C4-2B (cell line): ENCODE measurements around the gene IPO5.

ENCODE experiments used
- H3K27ac ChIP-seq: fragments of 450-650 bp; 2 replicates; pipeline ENCODE4 v1.5.1; 2017
- ZFX ChIP-seq: fragments of 450-650 bp; IDR thresholded peaks from 2 replicates; pipeline ENCODE4 v1.6.1; 2017
- TF ChIP-seq, protein P1 (sequence below): fragments of 450-650 bp; conservative IDR thresholded peaks from 2 replicates; pipeline ENCODE4 v1.5.1; 2017; ENCODE audit warnings: mild to moderate bottlenecking

Gene IPO5

DNA sequence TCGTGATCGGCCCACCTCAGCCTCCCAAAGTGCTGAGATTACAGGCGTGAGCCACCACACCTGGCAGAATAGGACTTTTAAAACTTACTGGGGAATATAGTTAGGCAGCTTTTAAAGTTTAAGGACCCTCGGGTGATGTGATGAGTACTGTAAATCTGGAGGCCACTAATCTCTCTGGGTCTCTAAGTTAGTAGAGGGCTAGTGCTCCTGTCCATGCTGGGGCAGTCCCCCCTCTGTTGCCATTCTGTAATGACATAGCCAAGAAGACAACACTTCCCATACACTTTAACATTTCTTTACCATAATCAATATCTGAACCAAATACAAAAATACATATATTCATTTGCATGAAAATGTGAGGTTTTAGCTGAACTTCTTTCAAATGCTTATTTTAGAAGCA is 65.7 kb downstream of the IPO5 start:
- H3K27ac ChIP-seq, result no peak overlapping the region
- TF ChIP-seq, protein P1, sequence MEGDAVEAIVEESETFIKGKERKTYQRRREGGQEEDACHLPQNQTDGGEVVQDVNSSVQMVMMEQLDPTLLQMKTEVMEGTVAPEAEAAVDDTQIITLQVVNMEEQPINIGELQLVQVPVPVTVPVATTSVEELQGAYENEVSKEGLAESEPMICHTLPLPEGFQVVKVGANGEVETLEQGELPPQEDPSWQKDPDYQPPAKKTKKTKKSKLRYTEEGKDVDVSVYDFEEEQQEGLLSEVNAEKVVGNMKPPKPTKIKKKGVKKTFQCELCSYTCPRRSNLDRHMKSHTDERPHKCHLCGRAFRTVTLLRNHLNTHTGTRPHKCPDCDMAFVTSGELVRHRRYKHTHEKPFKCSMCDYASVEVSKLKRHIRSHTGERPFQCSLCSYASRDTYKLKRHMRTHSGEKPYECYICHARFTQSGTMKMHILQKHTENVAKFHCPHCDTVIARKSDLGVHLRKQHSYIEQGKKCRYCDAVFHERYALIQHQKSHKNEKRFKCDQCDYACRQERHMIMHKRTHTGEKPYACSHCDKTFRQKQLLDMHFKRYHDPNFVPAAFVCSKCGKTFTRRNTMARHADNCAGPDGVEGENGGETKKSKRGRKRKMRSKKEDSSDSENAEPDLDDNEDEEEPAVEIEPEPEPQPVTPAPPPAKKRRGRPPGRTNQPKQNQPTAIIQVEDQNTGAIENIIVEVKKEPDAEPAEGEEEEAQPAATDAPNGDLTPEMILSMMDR, result no peak
- no peak for TF ChIP-seq ZFX

DNA sequence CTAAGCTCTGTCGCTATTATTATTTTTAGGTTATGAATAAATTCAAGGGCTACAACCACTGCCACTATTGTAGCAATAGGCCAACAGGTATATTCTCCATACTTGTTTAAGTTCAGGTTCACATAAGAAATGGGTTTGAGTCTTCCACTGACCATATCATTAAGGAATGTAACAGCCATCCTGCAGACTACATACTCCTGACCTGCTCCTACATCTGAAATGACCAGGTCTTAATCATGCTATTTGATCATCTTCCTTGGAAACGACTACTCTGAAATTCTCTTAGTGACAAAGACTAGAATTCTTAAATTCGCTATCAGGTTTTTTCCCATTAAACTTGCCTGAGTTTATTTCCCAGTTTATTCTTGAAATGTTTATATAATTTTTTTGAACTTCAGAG is 66.8 kb downstream of the IPO5 start:
- H3K27ac ChIP-seq, result no peak overlapping the region
- no peak for TF ChIP-seq ZFX
- TF ChIP-seq, protein P1, result no peak

DNA sequence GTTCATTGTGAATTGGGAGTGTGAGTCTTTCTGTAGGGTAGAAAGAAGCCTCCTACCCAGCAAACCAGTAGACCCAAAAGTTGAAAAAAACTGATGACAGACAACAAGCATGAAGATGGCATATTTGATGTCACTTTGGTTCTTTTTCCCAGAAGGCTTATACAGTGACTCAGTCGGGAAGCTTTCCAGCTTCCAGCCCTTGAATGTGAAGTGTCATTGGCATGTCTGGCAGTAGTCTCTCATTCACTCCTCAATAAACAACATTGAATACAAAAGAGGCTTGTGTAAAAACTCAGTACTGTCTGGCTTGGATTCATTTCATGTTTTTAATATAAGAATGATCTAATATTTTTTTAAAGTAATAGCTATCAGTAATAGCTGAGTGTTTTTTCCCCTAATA is 68.7 kb downstream of the IPO5 start:
- TF ChIP-seq ZFX, result no peak
- TF ChIP-seq, protein P1, result no peak
- H3K27ac ChIP-seq, result no peak overlapping the region

DNA sequence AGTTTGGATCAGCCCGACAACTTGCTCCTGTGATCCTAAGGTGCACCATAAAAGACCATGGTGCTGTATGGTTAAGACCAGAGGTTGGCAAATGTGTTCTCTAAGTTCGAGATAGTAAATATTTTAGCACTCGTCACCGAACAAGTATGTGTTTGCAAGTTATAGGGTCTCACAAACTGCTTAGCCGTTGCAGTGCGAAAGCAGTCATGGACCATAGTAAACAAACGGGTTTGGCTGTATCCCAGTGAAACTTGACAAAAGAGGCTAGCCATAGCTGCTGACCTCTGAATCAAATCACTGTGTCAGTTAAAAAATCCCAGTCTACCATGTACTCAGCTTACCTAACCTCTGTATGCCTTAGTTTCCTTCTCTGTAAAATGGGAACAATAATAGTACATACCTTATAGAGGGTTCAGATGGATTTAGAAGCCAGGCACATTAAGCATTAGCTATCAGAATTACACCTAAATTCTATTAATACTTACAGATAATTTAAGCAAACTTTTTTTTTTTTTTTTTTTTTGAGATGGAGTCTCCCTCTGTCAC is 72.1 kb downstream of the IPO5 start:
- H3K27ac ChIP-seq, result no peak overlapping the region
- TF ChIP-seq ZFX, result no peak
- TF ChIP-seq, protein P1, result no peak

DNA sequence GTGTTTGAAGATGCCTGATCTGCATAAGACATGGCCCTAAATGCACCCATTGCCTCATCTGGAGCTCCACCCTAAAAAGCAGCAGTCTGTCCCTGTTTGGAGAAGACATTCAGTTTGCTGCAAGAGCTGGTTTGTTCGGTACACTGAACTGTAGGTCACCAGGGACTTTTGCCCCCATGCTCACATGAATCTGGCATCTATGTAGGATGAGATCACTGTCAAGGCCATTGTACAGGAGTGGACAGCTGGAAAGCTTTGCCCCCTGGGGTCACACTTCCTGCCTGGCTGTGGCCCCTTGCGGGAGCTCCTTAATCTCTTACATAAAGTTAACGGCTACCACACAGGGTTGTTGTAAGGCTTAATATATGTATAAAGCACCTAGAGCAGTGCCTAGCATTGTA is 73.0 kb downstream of the IPO5 start:
- TF ChIP-seq, protein P1, result no peak
- TF ChIP-seq ZFX, result no peak
- H3K27ac ChIP-seq, result no peak overlapping the region

DNA sequence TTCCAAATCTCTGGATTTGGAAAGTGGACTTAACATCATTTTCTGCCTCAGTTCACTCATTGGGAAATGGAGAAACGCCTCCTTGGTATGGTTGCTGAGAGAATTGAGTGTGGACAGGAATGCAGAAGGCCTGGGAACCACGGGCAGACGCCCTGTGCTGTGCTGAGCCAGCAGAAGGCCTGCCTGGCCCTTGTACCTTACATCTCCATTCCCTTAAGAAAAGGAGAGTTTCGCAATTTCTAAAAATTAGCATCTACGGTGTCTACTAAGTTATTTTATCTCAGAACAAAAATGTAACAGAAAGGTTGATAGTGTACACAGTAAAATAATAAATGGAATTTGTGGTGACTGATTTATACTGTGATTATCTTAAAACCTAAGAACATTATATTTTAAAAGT is 78.7 kb downstream of the IPO5 start:
- no peak for TF ChIP-seq ZFX
- TF ChIP-seq, protein P1, result no peak
- H3K27ac ChIP-seq, result no peak overlapping the region

DNA sequence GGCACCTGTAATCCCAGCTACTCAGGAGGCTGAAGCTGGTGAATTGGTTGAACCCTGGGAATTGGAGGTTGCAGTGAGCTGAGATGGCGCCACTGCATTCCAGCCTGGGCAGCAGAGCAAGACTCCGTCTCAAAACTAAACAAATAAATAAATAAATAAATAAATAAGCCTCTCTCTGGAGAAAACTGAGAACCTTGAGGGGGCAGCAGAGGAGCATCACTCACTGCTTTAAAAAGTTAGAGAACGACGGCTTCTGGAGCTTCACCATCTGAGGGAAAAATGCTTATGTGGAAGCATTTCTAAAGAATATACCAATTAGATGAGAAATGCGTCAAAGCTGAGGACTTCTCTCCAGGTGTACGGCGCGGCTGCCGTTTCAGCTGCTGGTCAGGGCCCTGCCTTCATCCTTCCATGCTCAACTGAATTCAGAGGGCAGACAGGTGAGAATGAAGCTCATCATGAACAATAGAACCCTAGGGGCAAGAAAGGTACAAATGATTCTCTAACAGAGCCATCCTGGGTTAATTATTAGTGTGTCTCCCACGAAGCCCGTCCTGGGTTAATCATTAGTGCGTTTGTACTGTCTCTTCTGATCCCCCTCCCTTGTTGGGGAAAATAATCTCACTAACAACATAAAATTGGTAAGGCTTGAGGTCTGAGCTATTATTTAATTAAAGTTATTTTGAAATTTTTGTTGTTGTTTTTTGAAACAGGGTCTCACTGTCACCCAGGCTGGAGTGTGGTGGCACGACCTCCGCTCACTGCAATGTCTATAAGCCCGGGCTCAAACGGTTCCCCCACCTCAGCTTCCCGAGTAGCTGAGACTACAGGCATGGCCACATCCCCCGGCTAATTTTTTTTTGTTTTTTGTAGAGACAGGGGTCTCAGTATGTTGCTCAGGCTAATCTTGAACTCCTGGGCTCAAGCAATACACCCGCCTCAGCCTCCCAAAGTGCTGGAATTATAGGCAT is 80.1 kb downstream of the IPO5 start:
- TF ChIP-seq, protein P1, result peak; percentile 39
- no peak for TF ChIP-seq ZFX
- no peak overlapping the region for H3K27ac ChIP-seq
